Measurements from ENCODE around the gene KAT6B. TPM values are rescaled to one million over a fixed set of nuclear protein-coding genes. Genes with fewer than 3 reads are reported as not detected.

KAT6B gene
- total and polyA plus RNA-seq, 2 of the 8 experiments (the other 6 are each of a cell fraction or from before 2014, with no cell fraction given): 7.3 to 30.8 TPM

GRCh38 chr10:74926791-74927585 is 100.6 kb downstream of the KAT6B start (continued):
- TF ChIP-seq KDM4A (IDR thresholded peaks at IDR 0.05; ENCODE audit: low read depth, low read length, severe bottlenecking) (no peak), EZH2 (IDR thresholded peaks at IDR 0.05; ENCODE audit: low read depth, low read length, severe bottlenecking) (no peak), ATF2 (IDR thresholded peaks at IDR 0.05; ENCODE audit: low read length) (no peak)

All from H1 (cell line).